HepG2 (cell line): Measurements from ENCODE around the gene RARG. TPM values are rescaled to one million over a fixed set of nuclear protein-coding genes. Genes with fewer than 3 reads are reported as not detected.

ENCODE experiments used
- ARNT2 ChIP-seq: sonication (generic); formaldehyde crosslinking; IDR thresholded peaks from 2 replicates; pipeline ENCODE4 v1.8.0; 2022; ENCODE audit warnings: mild to moderate bottlenecking, low read depth, missing genetic modification reagents, moderate library complexity
- CSRNP1 ChIP-seq: sonication (generic); formaldehyde crosslinking; IDR thresholded peaks from 2 replicates; pipeline ENCODE4 v1.8.1; 2023; ENCODE audit warnings: mild to moderate bottlenecking, missing genetic modification reagents
- HIVEP1 ChIP-seq: sonication (generic); formaldehyde crosslinking; IDR thresholded peaks from 2 replicates; pipeline ENCODE4 v1.4.0; 2020; ENCODE audit warnings: mild to moderate bottlenecking, missing genetic modification reagents
- HMGA1 ChIP-seq: sonication (generic); formaldehyde crosslinking; conservative IDR thresholded peaks from 2 replicates; pipeline ENCODE4 v1.4.0; 2020; ENCODE audit warnings: missing genetic modification reagents
- KLF11 ChIP-seq: IDR thresholded peaks from 2 replicates; pipeline ENCODE4 v1.6.1; 2016; ENCODE audit warnings: missing compliant biosample characterization
- KLF9 ChIP-seq: IDR thresholded peaks from 2 replicates; pipeline ENCODE4 v1.6.1; 2016; ENCODE audit warnings: low read depth
- KMT2B ChIP-seq: IDR thresholded peaks from 2 replicates; pipeline ENCODE4 v1.6.1; 2016; ENCODE audit warnings: missing genetic modification reagents, missing compliant biosample characterization
- NR2C2 ChIP-seq: sonication (generic); formaldehyde crosslinking; IDR thresholded peaks from 2 replicates; pipeline ENCODE4 v1.4.0; 2020; ENCODE audit warnings: missing genetic modification reagents, mild to moderate bottlenecking, moderate library complexity, borderline replicate concordance
- PREB ChIP-seq: sonication (generic); formaldehyde crosslinking; IDR thresholded peaks from 2 replicates; pipeline ENCODE4 v1.4.0; 2020; ENCODE audit warnings: missing genetic modification reagents
- RBFOX2 ChIP-seq: fragments of 200-400 bp; formaldehyde crosslinking; IDR thresholded peaks from 2 replicates; pipeline ENCODE4 v1.6.1; 2017; ENCODE audit warnings: low read depth, mild to moderate bottlenecking, low read length
- RBM22 ChIP-seq: fragments of 200-400 bp; formaldehyde crosslinking; optimal IDR thresholded peaks from 2 replicates; pipeline ENCODE3; 2017; ENCODE audit warnings: mild to moderate bottlenecking, low read length, moderate library complexity
- RFX5 ChIP-seq: IDR thresholded peaks from 2 replicates; pipeline ENCODE4 v1.6.1; 2011; ENCODE audit warnings: low read depth, low read length, improper control_type of control experiment
- SMARCC2 ChIP-seq: fragments of 450-650 bp; IDR thresholded peaks from 2 replicates; pipeline ENCODE4 v1.6.1; 2017; ENCODE audit warnings: antibody characterized with exemption, mild to moderate bottlenecking
- SMC3 ChIP-seq: IDR thresholded peaks from 2 replicates; pipeline ENCODE4 v1.6.1; 2011; ENCODE audit warnings: low read length, improper control_type of control experiment
- ZFYVE20 ChIP-seq: sonication (generic); formaldehyde crosslinking; IDR thresholded peaks from 2 replicates; pipeline ENCODE4 v1.8.0; 2023; ENCODE audit warnings: low read depth, mild to moderate bottlenecking, moderate library complexity, missing genetic modification reagents, borderline replicate concordance
- ZNF460 ChIP-seq: sonication (generic); formaldehyde crosslinking; IDR thresholded peaks from 2 replicates; pipeline ENCODE4 v1.5.1; 2020; ENCODE audit warnings: missing genetic modification reagents, mild to moderate bottlenecking, borderline replicate concordance
- ZNF567 ChIP-seq: sonication (generic); formaldehyde crosslinking; IDR thresholded peaks from 2 replicates; pipeline ENCODE4 v1.8.1; 2023; ENCODE audit warnings: mild to moderate bottlenecking, missing genetic modification reagents, borderline replicate concordance
- ZNF607 ChIP-seq: sonication (generic); formaldehyde crosslinking; IDR thresholded peaks from 2 replicates; pipeline ENCODE4 v1.5.1; 2020; ENCODE audit warnings: missing genetic modification reagents, mild to moderate bottlenecking, borderline replicate concordance
- ZNF740 ChIP-seq: sonication (generic); formaldehyde crosslinking; IDR thresholded peaks from 2 replicates; pipeline ENCODE4 v1.4.0; 2020; ENCODE audit warnings: missing genetic modification reagents
- ZSCAN21 ChIP-seq: sonication (generic); formaldehyde crosslinking; IDR thresholded peaks from 2 replicates; pipeline ENCODE4 v1.8.0; 2022; ENCODE audit warnings: mild to moderate bottlenecking, missing genetic modification reagents, moderate library complexity, borderline replicate concordance
- polyA plus RNA-seq, 8 experiments: library from polyadenylated mRNA; depleted of rRNA in 3 of 8; stranded (reverse) in 7 of 8; unstranded in 1 of 8; fragments of >200 nt; fragmentation: Illumina TruSeq in 4 of 8; extraction: Trizol in 4 of 8; gene quantifications; 2 replicates each; pipeline versions ENCODE4 v1.2.1 to v1.2.3, GENCODE V29; 2011 to 2016; ENCODE audit warnings: low read depth in 4 of 8, missing spikeins in 1 of 8, mixed read lengths in 1 of 8; ENCODE audit not compliant: insufficient read depth in 1 of 8
- total RNA-seq, 5 experiments: library from RNA; depleted of rRNA; stranded (reverse); fragments of >200 nt; fragmentation: Illumina TruSeq; extraction: Trizol; gene quantifications; 2 replicates each; pipeline ENCODE4 v1.2.3, GENCODE V29; 2016; ENCODE audit warnings: low read depth in 1 of 5
- TF ChIP-seq, protein P1 (sequence below): sonication (generic); formaldehyde crosslinking; IDR thresholded peaks from 2 replicates; pipeline ENCODE4 v1.9.0; 2022; ENCODE audit warnings: low read depth, missing genetic modification reagents
- TF ChIP-seq, protein P2 (sequence below): sonication (generic); formaldehyde crosslinking; IDR thresholded peaks from 2 replicates; pipeline ENCODE4 v1.4.0; 2020; ENCODE audit warnings: missing genetic modification reagents
- TF ChIP-seq, protein P3 (sequence below): sonication (generic); formaldehyde crosslinking; IDR thresholded peaks from 2 replicates; pipeline ENCODE4 v1.8.1; 2022; ENCODE audit warnings: mild to moderate bottlenecking, missing genetic modification reagents

Gene RARG
- total and polyA plus RNA-seq, 2 of the 13 experiments (the other 11 are each of a cell fraction or from before 2014, with no cell fraction given), result 0.77 to 1.5 TPM

DNA sequence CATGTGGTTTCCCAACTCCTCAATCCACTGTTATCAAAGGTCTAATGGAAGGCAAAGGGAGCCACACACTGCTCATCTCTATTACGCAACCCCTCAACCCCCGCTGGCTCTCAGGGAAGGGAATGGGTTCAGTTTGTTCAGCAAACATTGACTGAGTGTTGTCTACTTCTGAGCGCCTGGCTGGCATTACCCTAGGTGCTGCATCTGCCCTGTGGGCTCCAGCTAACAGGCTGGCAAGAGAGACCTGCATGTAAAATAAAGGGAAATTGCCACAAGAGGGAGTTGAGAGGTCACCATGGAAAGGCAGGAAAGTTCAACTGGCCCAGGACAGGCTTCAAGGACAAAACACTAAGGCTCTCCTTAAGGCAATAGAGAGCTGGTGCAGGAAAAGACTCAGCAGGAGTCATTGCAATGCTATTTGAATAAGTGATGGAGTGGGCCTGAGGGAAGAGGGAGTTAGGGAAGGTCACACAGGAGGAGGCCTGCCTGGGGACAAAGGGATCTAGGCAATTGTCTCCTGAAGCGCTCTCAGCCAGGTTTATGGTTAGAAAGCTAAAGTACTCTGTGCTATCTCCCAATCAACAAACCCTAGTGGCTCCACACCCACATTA lies 57.0 kb downstream of the RARG start (continued):
- no peak for TF ChIP-seq HIVEP1 (CRISPR knock-in tag)
- TF ChIP-seq KMT2B (CRISPR knock-in tag), result 0 out of 2 replicates have a peak, but pooled peaks have one; percentile 32
- no peak for TF ChIP-seq ZNF740 (CRISPR knock-in tag)
- TF ChIP-seq RFX5, result no peak
- no peak for TF ChIP-seq RBM22
- no peak for TF ChIP-seq ZNF460 (CRISPR knock-in tag)
- TF ChIP-seq SMARCC2, result no peak
- TF ChIP-seq SMC3, result peak; percentile 29; the same call in 1 of the 2 replicates
- TF ChIP-seq, protein P1, sequence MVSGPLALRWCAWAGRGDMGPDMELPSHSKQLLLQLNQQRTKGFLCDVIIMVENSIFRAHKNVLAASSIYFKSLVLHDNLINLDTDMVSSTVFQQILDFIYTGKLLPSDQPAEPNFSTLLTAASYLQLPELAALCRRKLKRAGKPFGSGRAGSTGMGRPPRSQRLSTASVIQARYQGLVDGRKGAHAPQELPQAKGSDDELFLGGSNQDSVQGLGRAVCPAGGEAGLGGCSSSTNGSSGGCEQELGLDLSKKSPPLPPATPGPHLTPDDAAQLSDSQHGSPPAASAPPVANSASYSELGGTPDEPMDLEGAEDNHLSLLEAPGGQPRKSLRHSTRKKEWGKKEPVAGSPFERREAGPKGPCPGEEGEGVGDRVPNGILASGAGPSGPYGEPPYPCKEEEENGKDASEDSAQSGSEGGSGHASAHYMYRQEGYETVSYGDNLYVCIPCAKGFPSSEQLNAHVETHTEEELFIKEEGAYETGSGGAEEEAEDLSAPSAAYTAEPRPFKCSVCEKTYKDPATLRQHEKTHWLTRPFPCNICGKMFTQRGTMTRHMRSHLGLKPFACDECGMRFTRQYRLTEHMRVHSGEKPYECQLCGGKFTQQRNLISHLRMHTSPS (CRISPR knock-in tag), result peak; percentile 99
- TF ChIP-seq ZNF567, result no peak
- TF ChIP-seq ARNT2, result no peak
- TF ChIP-seq HMGA1, result no peak
- TF ChIP-seq, protein P2, sequence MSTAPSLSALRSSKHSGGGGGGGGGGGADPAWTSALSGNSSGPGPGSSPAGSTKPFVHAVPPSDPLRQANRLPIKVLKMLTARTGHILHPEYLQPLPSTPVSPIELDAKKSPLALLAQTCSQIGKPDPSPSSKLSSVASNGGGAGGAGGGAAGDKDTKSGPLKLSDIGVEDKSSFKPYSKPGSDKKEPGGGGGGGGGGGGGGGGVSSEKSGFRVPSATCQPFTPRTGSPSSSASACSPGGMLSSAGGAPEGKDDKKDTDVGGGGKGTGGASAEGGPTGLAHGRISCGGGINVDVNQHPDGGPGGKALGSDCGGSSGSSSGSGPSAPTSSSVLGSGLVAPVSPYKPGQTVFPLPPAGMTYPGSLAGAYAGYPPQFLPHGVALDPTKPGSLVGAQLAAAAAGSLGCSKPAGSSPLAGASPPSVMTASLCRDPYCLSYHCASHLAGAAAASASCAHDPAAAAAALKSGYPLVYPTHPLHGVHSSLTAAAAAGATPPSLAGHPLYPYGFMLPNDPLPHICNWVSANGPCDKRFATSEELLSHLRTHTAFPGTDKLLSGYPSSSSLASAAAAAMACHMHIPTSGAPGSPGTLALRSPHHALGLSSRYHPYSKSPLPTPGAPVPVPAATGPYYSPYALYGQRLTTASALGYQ (CRISPR knock-in tag), result no peak
- TF ChIP-seq, protein P3, sequence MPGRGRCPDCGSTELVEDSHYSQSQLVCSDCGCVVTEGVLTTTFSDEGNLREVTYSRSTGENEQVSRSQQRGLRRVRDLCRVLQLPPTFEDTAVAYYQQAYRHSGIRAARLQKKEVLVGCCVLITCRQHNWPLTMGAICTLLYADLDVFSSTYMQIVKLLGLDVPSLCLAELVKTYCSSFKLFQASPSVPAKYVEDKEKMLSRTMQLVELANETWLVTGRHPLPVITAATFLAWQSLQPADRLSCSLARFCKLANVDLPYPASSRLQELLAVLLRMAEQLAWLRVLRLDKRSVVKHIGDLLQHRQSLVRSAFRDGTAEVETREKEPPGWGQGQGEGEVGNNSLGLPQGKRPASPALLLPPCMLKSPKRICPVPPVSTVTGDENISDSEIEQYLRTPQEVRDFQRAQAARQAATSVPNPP (CRISPR knock-in tag), result no peak
- no peak for TF ChIP-seq CSRNP1 (CRISPR knock-in tag)
- no peak for TF ChIP-seq KLF9 (CRISPR knock-in tag)
- TF ChIP-seq RBFOX2, result no peak
- TF ChIP-seq ZSCAN21 (CRISPR knock-in tag), result no peak
- no peak for TF ChIP-seq KLF11 (CRISPR knock-in tag)
- no peak for TF ChIP-seq PREB
- no peak for TF ChIP-seq ZFYVE20 (CRISPR knock-in tag)
- peak; percentile 75 for TF ChIP-seq NR2C2 (CRISPR knock-in tag)
- TF ChIP-seq ZNF607, result no peak
